Measurements from ENCODE around the gene ASGR1. TPM values are rescaled to one million over a fixed set of nuclear protein-coding genes. Genes with fewer than 3 reads are reported as not detected.

Gene ASGR1
- total and polyA plus RNA-seq, 2 of the 4 experiments (the other 2 are of a cell fraction) = 1.3 to 3.8 TPM

- Histone ChIP-seq H2BK120ac (ENCODE audit: low read depth, low read length) (no peak overlapping the region), H4K5ac (ENCODE audit: low read depth, low read length) (no peak overlapping the region), H3K27ac (ENCODE audit: insufficient read depth, low read length) (no peak overlapping the region), H2BK15ac (ENCODE audit: low read depth, low read length) (no peak overlapping the region), H3K9me3 (ENCODE audit: control insufficient read depth, insufficient read depth, low read length) (no peaks in the 10 kb centered on the region), H2AFZ (replicated peaks; ENCODE audit: low read length, poor library complexity) (no peak overlapping the region), H4K91ac (ENCODE audit: insufficient read depth, low read depth, low read length) (no peak overlapping the region), H3K9me1 (ENCODE audit: insufficient read depth, low read length) (peaks cover 12% of the 10 kb centered on the region; the same call in 1 of the 2 replicates), H2BK20ac (ENCODE audit: low read depth, low read length) (no peak overlapping the region), H4K8ac (ENCODE audit: low read depth in 2 of 2, low read length in 2 of 2) (no peak overlapping the region), H2AK9ac (replicated peaks; ENCODE audit: low read depth, low read length, poor library complexity) (peak overlapping the region; percentile 34), H3K23ac (ENCODE audit: low read depth, low read length) (no peak overlapping the region), H3K4me1 (ENCODE audit: control insufficient read depth, insufficient read depth, low read length) (peaks cover 11% of the 10 kb centered on the region), H3K4ac (ENCODE audit: low read depth, low read length) (no peak overlapping the region), H3K56ac (ENCODE audit: extremely low read depth, insufficient read depth, low read length) (no peak overlapping the region), H2AK5ac (ENCODE audit: low read depth, low read length) (no peak overlapping the region), H2BK5ac (ENCODE audit: low read depth, low read length, poor library complexity, severe bottlenecking) (no peak overlapping the region), H3K4me2 (ENCODE audit: low read depth, low read length) (no peak overlapping the region), H3K18ac (ENCODE audit: low read depth, low read length) (no peak overlapping the region), H3K36me3 (ENCODE audit: control insufficient read depth, insufficient read depth, low read length) (peaks cover 75% of the 10 kb centered on the region), H4K20me1 (ENCODE audit: insufficient read depth, low read length) (peaks cover 32% of the 10 kb centered on the region), H3K79me1 (ENCODE audit: low read depth in 1 of 2, low read length in 2 of 2) (peaks cover 8 to 74% of the 10 kb centered on the region in 2 experiments), H3K9ac (ENCODE audit: low read depth, low read length) (no peak overlapping the region), H3K14ac (replicated peaks; ENCODE audit: low read depth, low read length) (no peak overlapping the region), H3K4me3 (ENCODE audit: insufficient read depth, low read depth, low read length) (no peak overlapping the region), H3K27me3 (ENCODE audit: control insufficient read depth, insufficient read depth, low read length) (no peaks in the 10 kb centered on the region)
- ChIA-PET CTCF (no interaction called here), POLR2A (ENCODE audit: unreplicated experiment) (interaction anchor here (0.6 kb wide), 2 partner anchors 10 kb away, joined by 3 read pairs; partner anchors contain the start of gene DVL2)
- no TSS peak for BruUV-seq (replicated peaks)
- TF ChIP-seq NFE2L2 (IDR thresholded peaks at IDR 0.05; ENCODE audit: low read depth, low read length) (no peak), MAFK (IDR thresholded peaks at IDR 0.05; ENCODE audit: low read depth, low read length) (no peak), CHD1 (IDR thresholded peaks at IDR 0.05; ENCODE audit: low read depth, low read length) (no peak), RCOR1 (IDR thresholded peaks at IDR 0.05; ENCODE audit: insufficient replicate concordance, low read length) (no peak), POLR2A (IDR thresholded peaks at IDR 0.05; ENCODE audit: low read depth, low read length) (no peak), RFX5 (IDR thresholded peaks at IDR 0.05; ENCODE audit: low read depth, low read length) (no peak), USF2 (IDR thresholded peaks at IDR 0.05; ENCODE audit: low read depth, low read length) (no peak), MXI1 (IDR thresholded peaks at IDR 0.05; ENCODE audit: borderline replicate concordance, low read depth, low read length) (no peak), CEBPB (IDR thresholded peaks at IDR 0.05; ENCODE audit: low read depth, low read length) (no peak), FOS (IDR thresholded peaks at IDR 0.05; ENCODE audit: low read depth, low read length) (no peak), CTCF (conservative IDR thresholded peaks at IDR 0.05; ENCODE audit: low read depth, low read length) (no peak), RAD21 (IDR thresholded peaks at IDR 0.05; ENCODE audit: low read length) (no peak), BHLHE40 (IDR thresholded peaks at IDR 0.05; ENCODE audit: low read depth, low read length) (no peak), MAZ (IDR thresholded peaks at IDR 0.05; ENCODE audit: borderline replicate concordance, low read depth, low read length) (no peak), SMC3 (IDR thresholded peaks at IDR 0.05; ENCODE audit: low read depth, low read length) (no peak)
- no peak for DNase-seq
- in situ Hi-C loops (cut with MboI; ENCODE audit: low sequenced_read_pairs) = no loop called here
- intact Hi-C loops (cut with micrococcal nuclease) = no loop called here
- no peak for ATAC-seq (ENCODE audit: low read depth)
- 100% methylated on average over 5 of the region's 10 CpGs; no CpG with 5 or more reads in 1 of the 2 experiments for WGBS, 2 experiments (ENCODE audit: extremely low coverage in 2 of 2, insufficient read length in 1 of 2)
- dilution Hi-C loops (cut with HindIII; ENCODE audit: low sequenced_read_pairs, unreplicated experiment) = no loop called here
Observed at GRCh38 chr17:7224110-7224509, 44.9 kb upstream of the ASGR1 start.
